Spinal cord (tissue), 10 donors: ENCODE data around the gene CCT7. TPM values are rescaled to one million over a fixed set of nuclear protein-coding genes. Genes with fewer than 3 reads are reported as not detected.
"Not testable (repeated sequence)": the region's sequence is repeated elsewhere in the genome, so short reads cannot be mapped to it uniquely, and the experiment has no call there.

ENCODE experiments used
- DNase-seq, 6 donors: peaks; one replicate each; pipeline versions ENCODE4 v3.0.0 to v3.0.0-alpha.2; 2013 to 2015; ENCODE audit warnings: low spot score in 6 of 6, low read depth in 4 of 6
- H3K27ac ChIP-seq: one replicate; pipeline ENCODE4 v1.5.1; 2013; ENCODE audit warnings: low read depth, low read length, control low read depth
- H3K27me3 ChIP-seq: one replicate; pipeline ENCODE4 v1.6.1; 2013; ENCODE audit warnings: low read length; ENCODE audit not compliant: control insufficient read depth, insufficient read depth
- H3K36me3 ChIP-seq: one replicate; pipeline ENCODE4 v1.6.1; 2013; ENCODE audit warnings: low read length; ENCODE audit not compliant: control insufficient read depth, insufficient read depth
- H3K4me1 ChIP-seq: one replicate; pipeline ENCODE4 v1.6.1; 2013; ENCODE audit warnings: low read length; ENCODE audit not compliant: control insufficient read depth, insufficient read depth
- H3K4me3 ChIP-seq: one replicate; pipeline ENCODE4 v1.5.1; 2013; ENCODE audit warnings: low read depth, low read length, control low read depth
- H3K9me3 ChIP-seq: one replicate; pipeline ENCODE4 v1.6.1; 2013; ENCODE audit warnings: low read length; ENCODE audit not compliant: control insufficient read depth, insufficient read depth
- WGBS: methylation state at CpG from one replicate; pipeline ENCODE4 v1.1.5; 2013; ENCODE audit warnings: missing lambda C conversion rate; ENCODE audit not compliant: insufficient coverage; 5-methylcytosine and 5-hydroxymethylcytosine counted together
- long read RNA-seq, 4 donors: transcript quantifications; one replicate each; lab custom pipeline, GENCODE V29; 2026
- polyA plus RNA-seq, 2 donors: library from polyadenylated mRNA; unstranded; fragments of 120-200 nt; gene quantifications; one replicate each; pipeline ENCODE4 v1.2.1, GENCODE V29; 2013; ENCODE audit not compliant: insufficient read length in 2 of 2
- total RNA-seq, 2 donors: library from RNA; depleted of rRNA in 1 of 2; stranded (reverse); fragments of 120-200 nt in 1 of 2; fragments of >200 nt in 1 of 2; gene quantifications; one replicate each; pipeline versions ENCODE4 v1.2.3 to v1.2.4, GENCODE V29; 2013 to 2014
- donor health status: healthy.

CCT7 gene
- total RNA-seq (100 to 1,000 TPM; 194 to 248 TPM), polyA plus RNA-seq (100 to 1,000 TPM; 212 to 225 TPM)
- long read RNA-seq, donor 1, transcript CCT7-201 (12 exons, 1,916 nt): major isoform, 68 of 225 reads
- long read RNA-seq, donor 1, partial matches to known transcripts: 150 of 225 reads
- long read RNA-seq, donor 1, other reads (novel, unspliced or antisense): 0 of 225 reads
- long read RNA-seq, donor 2, transcript CCT7-201 (12 exons, 1,916 nt): major isoform, 25 of 38 reads
- long read RNA-seq, donor 2, partial matches to known transcripts: 10 of 38 reads
- long read RNA-seq, donor 2, other reads (novel, unspliced or antisense): 0 of 38 reads
- long read RNA-seq, donor 3, transcript CCT7-201 (12 exons, 1,916 nt): major isoform, 30 of 77 reads
- long read RNA-seq, donor 3, partial matches to known transcripts: 45 of 77 reads
- long read RNA-seq, donor 3, other reads (novel, unspliced or antisense): 0 of 77 reads
- long read RNA-seq, donor 4, transcript CCT7-201 (12 exons, 1,916 nt): major isoform, 69 of 278 reads
- long read RNA-seq, donor 4, partial matches to known transcripts: 205 of 278 reads
- long read RNA-seq, donor 4, other reads (novel, unspliced or antisense): 0 of 278 reads

DNA sequence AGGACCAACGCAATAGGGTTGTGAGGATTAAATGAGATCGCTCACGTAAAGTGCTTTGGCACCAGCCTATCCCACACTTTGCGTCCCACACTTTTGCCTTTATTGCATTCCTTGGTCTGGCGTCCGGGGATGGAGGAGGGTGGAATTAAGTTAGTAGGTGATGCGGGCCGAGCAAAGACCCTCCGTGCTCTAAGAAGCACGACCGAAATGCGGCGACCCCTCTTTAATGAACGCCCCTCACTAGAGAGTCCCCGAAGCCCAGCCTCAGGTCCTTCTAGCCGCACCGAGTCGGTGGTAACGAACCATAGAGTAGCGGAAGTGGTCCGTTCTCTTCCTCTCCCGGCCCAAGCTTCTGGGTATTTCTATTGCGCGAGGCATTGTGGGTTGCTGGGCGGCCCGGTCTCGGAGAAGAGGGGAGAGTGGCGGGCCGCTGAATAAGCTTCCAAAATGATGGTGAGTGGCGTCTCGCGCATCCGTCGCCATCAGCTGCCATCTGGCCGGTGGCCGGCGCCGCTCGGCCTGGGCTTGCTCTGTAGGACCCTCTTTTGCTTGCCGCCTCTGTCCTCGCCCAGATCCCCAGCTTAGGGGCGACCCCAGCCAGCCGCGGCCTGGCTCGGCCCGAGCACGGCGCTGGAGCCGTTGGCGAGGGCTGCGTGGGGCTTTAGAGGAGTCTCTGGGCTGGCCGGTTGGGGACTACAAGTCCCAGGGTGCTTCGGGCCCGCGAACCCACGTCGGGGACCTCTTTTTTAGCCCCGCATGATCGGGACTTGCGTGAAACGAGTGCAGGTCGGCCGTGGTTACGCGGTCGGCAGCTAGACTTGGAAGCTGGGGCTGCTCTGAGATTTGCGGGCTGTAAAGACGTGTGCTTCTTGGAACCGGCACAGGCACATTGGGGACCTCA, at the start of gene CCT7:
TSS of gene CCT7 (plus strand) at position 377 of the 901 bp plus-strand sequence. CDS start at position 448, 71 bp downstream.
- DNase-seq: peak; percentile 84 to 99 (median 90)
- H3K4me1 ChIP-seq: peaks cover 18% of the 10 kb centered on the region
- H3K27ac ChIP-seq: peak within 1 kb of the TSS; percentile 94
- H3K9me3 ChIP-seq: no peaks in the 10 kb centered on the region
- WGBS: under 1% methylated on average over 60 of the region's 69 CpGs
- peaks cover 5% of the 10 kb centered on the region for H3K36me3 ChIP-seq
- no peaks in the 10 kb centered on the region for H3K27me3 ChIP-seq
- H3K4me3 ChIP-seq: peak within 1 kb of the TSS; percentile 89

DNA sequence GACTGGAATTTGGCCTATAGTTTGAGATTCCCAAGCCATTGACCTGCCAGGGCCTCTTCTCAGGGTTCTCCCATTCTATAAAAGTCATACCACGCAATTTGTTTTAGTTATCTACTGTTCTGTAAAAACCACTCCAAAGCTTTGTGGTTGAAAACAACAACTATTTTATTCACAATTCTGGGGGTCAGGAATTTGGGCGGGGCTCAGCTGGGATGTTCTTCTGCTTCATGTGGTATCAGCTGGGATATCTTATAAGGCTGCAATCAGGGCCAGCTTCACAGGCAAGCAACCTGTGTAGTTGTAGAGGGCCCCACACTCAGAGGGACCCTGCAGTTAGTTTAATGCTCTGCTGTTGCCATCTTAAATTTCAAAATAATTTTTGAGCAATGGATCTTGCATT, 48.1 kb upstream of the CCT7 start:
- no peaks in the 10 kb centered on the region for H3K9me3 ChIP-seq
- WGBS: 88% methylated on average over 1 of the region's 2 CpGs
- H3K27ac ChIP-seq: no peak overlapping the region

DNA sequence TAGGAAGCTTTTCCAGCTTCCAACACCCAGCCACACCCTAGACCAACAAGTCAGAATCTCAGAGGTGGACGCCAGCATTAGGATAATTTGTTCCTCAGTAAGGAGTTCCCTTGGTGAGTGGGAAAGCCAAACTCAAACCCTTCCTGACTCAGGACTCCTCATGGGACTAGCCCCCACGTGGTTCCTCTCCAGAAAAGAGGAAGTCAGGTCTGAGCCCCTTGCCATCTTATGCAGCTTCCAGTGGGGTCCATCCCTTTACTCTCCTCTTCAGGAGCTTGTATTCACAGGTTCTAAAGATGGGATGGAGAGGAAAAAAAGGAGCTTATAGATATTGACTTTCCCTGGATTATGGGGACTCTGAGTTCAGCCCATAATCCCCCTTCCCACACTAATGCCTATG, 46.6 kb upstream of the CCT7 start:
- Histone ChIP-seq H3K4me1 (no peaks in the 10 kb centered on the region), H3K4me3 (no peak overlapping the region), H3K36me3 (no peaks in the 10 kb centered on the region), H3K9me3 (no peaks in the 10 kb centered on the region), H3K27ac (no peak overlapping the region), H3K27me3 (peaks cover 3% of the 10 kb centered on the region)
- no peak for DNase-seq
- WGBS: 80% methylated on average over 1 of the region's 2 CpGs

More for the DNA sequence above, 48.1 kb upstream of the CCT7 start:
- no peak overlapping the region for H3K4me3 ChIP-seq
- H3K36me3 ChIP-seq: no peaks in the 10 kb centered on the region
- no peak for DNase-seq
- H3K27me3 ChIP-seq: peaks cover 3% of the 10 kb centered on the region
- no peaks in the 10 kb centered on the region for H3K4me1 ChIP-seq

DNA sequence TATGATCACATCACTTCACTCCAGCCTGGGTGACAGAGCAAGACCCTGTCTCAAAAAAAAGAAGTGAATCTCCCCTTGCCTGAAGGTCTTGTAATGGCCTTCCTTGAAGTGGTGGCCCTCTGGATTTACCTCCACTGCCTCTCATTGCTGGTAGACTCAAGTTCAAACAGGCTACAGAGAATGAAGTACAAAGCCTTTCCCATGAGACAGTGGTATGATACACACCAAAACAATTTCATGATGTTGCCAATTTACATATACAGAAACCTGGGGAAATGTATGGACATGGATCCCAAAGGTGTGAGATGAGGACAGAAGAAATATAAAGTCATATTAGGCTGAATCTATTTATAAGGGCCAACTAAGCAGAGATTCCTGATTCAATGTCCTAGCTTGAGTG, 36.5 kb upstream of the CCT7 start:
- peaks cover 9% of the 10 kb centered on the region for H3K4me1 ChIP-seq
- H3K27ac ChIP-seq: no peak overlapping the region
- no peaks in the 10 kb centered on the region for H3K36me3 ChIP-seq
- H3K4me3 ChIP-seq: no peak overlapping the region
- H3K27me3 ChIP-seq: peaks cover 32% of the 10 kb centered on the region
- no peak for DNase-seq
- H3K9me3 ChIP-seq: no peaks in the 10 kb centered on the region

DNA sequence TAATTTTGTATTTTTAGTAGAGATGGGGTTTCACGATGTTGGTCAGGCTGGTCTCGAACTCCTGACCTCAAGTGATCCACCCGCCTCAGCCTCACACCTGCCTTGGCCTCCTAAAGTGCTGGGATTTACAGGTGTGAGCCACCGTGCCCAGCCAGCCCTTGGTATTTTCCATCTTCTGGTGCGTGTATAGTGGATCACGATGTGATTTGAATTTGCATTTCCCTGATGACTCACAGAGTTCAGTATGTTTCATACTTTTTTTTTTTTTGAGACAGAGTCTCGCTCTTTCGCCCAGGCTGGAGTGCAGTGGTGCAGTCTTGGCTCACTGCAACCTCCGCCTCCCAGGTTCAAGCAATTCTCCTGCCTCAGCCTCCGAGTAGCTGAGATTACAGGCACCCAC, 33.8 kb upstream of the CCT7 start:
- H3K27ac ChIP-seq, H3K4me3 ChIP-seq, H3K9me3 ChIP-seq, H3K36me3 ChIP-seq, DNase-seq: not testable (repeated sequence)
- 95% methylated on average over 7 of the region's 10 CpGs for WGBS
- Histone ChIP-seq H3K4me1 (peaks cover 16% of the 10 kb centered on the region), H3K27me3 (peaks cover 54% of the 10 kb centered on the region)

DNA sequence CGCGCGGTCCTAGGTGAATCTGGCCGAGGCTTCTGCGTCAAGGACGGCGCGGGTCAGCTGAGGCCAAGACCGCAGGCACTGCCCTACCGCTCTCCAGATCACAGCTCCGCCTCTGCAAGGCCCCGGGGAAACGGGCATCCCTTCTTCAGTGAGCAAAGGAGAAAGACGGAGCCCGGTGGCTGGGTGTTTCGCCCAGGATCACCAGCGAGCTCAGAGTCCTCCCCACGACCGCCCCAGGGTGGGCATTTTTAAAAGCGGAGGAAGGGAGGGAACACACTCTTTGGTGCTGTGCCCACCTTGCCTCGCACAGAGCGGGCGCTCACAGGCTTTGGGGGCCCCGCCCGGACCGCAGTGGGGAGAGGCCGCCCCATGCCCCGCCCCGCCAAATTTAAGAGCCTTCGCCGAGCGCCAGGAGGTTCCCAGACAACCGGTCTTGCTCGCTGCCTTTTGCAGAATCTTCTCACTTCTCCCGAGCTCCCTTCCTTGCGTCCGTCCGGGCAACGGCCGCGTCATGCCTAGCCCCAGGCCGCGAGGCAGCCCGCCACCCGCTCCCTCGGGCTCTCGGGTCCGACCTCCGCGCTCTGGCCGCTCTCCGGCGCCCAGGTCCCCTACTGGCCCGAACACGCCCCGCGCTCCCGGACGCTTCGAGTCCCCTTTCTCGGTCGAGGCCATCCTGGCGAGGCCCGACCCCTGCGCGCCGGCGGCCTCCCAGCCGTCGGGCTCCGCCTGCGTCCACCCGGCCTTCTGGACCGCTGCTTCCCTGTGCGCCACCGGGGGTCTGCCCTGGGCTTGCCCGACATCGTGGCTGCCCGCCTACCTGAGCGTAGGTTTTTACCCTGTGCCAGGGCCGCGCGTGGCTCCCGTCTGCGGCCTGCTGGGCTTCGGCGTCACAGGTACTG, 31.7 kb upstream of the CCT7 start, which contains the start of gene NOTO:
TSS of gene NOTO (plus strand) at position 419 of the 899 bp plus-strand sequence. CDS start at position 512, 93 bp downstream.
- H3K4me3 ChIP-seq: no peak within 1 kb of the TSS
- peak in 1 of 6 donors; percentile 15 for DNase-seq

DNA sequence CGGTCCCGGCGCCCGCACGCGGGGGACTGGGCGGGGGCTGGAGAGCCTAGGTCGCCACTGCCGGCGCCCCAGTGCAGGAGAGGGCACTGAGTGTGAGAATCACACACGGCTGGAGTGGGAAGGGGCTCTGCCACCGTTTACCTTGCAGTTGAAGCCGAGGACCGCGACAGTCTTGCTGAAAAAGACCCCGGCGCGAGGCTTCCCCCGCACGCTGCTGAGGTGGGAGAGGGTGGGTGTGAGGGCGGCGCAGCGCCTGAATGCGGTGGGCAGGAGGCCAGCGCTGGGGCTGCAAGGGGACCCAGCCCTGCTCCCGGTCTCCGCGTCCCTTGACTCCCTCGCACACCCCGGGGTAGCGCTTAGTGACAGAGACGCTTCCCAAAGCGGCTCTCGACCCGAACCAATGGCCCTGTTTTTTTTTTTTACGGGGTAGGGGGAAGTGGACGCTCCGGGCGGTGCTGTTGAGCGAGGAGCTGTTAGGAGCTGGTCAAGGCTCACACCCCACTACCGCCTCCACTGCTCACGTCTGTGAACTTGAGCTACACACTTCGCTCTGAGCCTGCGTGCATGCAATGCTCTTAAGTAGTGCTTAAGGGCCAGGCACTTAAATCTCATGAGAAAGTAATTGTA, 30.9 kb upstream of the CCT7 start:
- no peaks in the 10 kb centered on the region for H3K9me3 ChIP-seq
- peak in 1 of 6 donors; percentile 7 for DNase-seq
- no peak overlapping the region for H3K4me3 ChIP-seq
- WGBS: 2% methylated on average over 32 of the region's 44 CpGs
- H3K4me1 ChIP-seq: peaks cover 16% of the 10 kb centered on the region
- no peaks in the 10 kb centered on the region for H3K36me3 ChIP-seq
- no peak overlapping the region for H3K27ac ChIP-seq
- peaks cover 64% of the 10 kb centered on the region for H3K27me3 ChIP-seq

More for the DNA sequence above, 31.7 kb upstream of the CCT7 start, which contains the start of gene NOTO:
- under 1% methylated on average over 87 of the region's 87 CpGs for WGBS
- Histone ChIP-seq H3K9me3 (no peaks in the 10 kb centered on the region), H3K36me3 (no peaks in the 10 kb centered on the region), H3K27ac (no peak within 1 kb of the TSS), H3K4me1 (peaks cover 16% of the 10 kb centered on the region), H3K27me3 (peaks cover 68% of the 10 kb centered on the region)

DNA sequence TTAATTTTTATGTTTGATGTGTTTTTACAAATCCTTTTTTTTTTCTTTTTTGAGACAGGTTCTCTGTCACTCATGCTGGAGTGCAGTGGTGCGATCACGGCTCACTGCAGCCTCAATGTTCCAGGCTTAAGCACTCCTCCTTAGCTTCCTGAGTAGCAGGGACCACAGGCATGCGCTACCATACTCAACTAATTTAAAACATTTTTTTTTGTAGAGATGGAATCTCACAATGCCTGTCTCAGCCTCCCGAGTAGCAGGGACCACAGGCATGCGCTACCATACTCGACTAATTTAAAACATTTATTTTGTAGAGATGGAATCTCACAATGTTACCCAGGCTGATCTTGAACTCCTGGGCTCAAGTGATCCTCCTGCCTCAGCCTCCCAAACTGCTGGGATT, 28.5 kb upstream of the CCT7 start:
- Histone ChIP-seq H3K4me3 (no peak overlapping the region), H3K27me3 (peaks cover 59% of the 10 kb centered on the region), H3K36me3 (no peaks in the 10 kb centered on the region), H3K4me1 (peaks cover 16% of the 10 kb centered on the region), H3K27ac (no peak overlapping the region), H3K9me3 (no peaks in the 10 kb centered on the region)
- no peak for DNase-seq
- WGBS: 96% methylated on average over 5 of the region's 6 CpGs
